Lower leg skin (tissue), 3 donors: ENCODE measurements around the gene PSORS1C1.

Experiments used
- CTCF ChIP-seq, 3 donors: fragments of 450-650 bp; IDR thresholded peaks; one replicate each; pipeline ENCODE4 v1.5.1; 2016; ENCODE audit warnings: antibody characterized with exemption in 3 of 3, mild to moderate bottlenecking in 3 of 3, moderate library complexity in 2 of 3
- POLR2A ChIP-seq, 2 donors: fragments of 450-650 bp; IDR thresholded peaks; one replicate each; pipeline ENCODE4 v1.6.1; 2016 to 2017; ENCODE audit warnings: antibody characterized with exemption in 2 of 2, mild to moderate bottlenecking in 1 of 2, moderate library complexity in 1 of 2

- TF ChIP-seq CTCF (IDR thresholded peaks at IDR 0.05) (no peak), POLR2A (IDR thresholded peaks at IDR 0.05) (no peak)
Measured at GRCh38 chr6:31170600-31170881, 55.9 kb downstream of the PSORS1C1 start, which contains the start of gene POU5F1.
